Adrenal gland (tissue), 12 donors: ENCODE measurements around the gene TNFAIP8L1. TPM values are rescaled to one million over a fixed set of nuclear protein-coding genes. Genes with fewer than 3 reads are reported as not detected.

ENCODE experiments used
- DNase-seq, 7 donors: peaks; one replicate each; pipeline ENCODE4 v3.0.0-alpha.2; 2019 to 2020
- H3K27ac ChIP-seq, 5 donors: fragments of 200-600 bp; sonication (generic) in 4 of 5; 1 replicate in 3 of 5; 2 replicates in 2 of 5; pipeline versions ENCODE4 v1.5.1 to v1.8.0; 2016 to 2020; ENCODE audit warnings: mild to moderate bottlenecking in 1 of 5
- H3K27me3 ChIP-seq: fragments of 200-600 bp; 2 replicates; pipeline ENCODE4 v1.8.0; 2021
- H3K36me3 ChIP-seq, 2 donors: fragments of 200-600 bp; replicated peaks in 1 of 2; 1 replicate in 1 of 2; 2 replicates in 1 of 2; pipeline versions ENCODE4 v1.5.1 to v1.8.0; 2018 to 2022
- H3K4me1 ChIP-seq, 2 donors: fragments of 200-600 bp; replicated peaks in 1 of 2; 1 replicate in 1 of 2; 2 replicates in 1 of 2; pipeline versions ENCODE4 v1.5.1 to v1.8.0; 2018 to 2021
- H3K4me3 ChIP-seq, 4 donors: fragments of 200-600 bp; sonication (generic) in 3 of 4; one replicate each; pipeline ENCODE4 v1.5.1; 2016 to 2018
- H3K9me3 ChIP-seq, 3 donors: fragments of 200-600 bp; sonication (generic) in 1 of 3; replicated peaks in 1 of 3; 1 replicate in 2 of 3; 2 replicates in 1 of 3; pipeline versions ENCODE4 v1.5.1 to v1.8.0; 2016 to 2021
- CTCF ChIP-seq, 6 experiments: fragments of 450-650 bp in 4 of 6; fragments of 200-600 bp in 2 of 6; sonication (generic) in 1 of 6; IDR thresholded peaks; 1 replicate in 5 of 6; 2 replicates in 1 of 6; pipeline versions ENCODE4 v1.5.1 to v1.8.0; 2016 to 2021; ENCODE audit warnings: antibody characterized with exemption in 6 of 6, mild to moderate bottlenecking in 2 of 6, moderate library complexity in 1 of 6
- POLR2A ChIP-seq, 2 donors: fragments of 450-650 bp; IDR thresholded peaks; one replicate each; pipeline ENCODE4 v1.6.1; 2017; ENCODE audit warnings: antibody characterized with exemption in 2 of 2, mild to moderate bottlenecking in 2 of 2, moderate library complexity in 1 of 2
- WGBS, 4 donors: extraction: QIAGEN DNeasy Blood & Tissue Kit in 2 of 4; methylation state at CpG; one replicate each; pipeline versions ENCODE4 v1.1.5 to v1.1.7; 2013 to 2017; 5-methylcytosine and 5-hydroxymethylcytosine counted together
- intact Hi-C, 2 donors: fragments of 100-400 bp; cut with DNase I; formaldehyde crosslinking; loops; one replicate each; pipeline versions ENCODE4 v1.14.1 to v1.15.0; 2022 to 2023
- polyA plus RNA-seq, 3 donors: library from polyadenylated mRNA; stranded (reverse); fragments of 200-250 nt in 2 of 3; fragments of 350-450 nt in 1 of 3; fragmentation: Illumina TruSeq in 1 of 3; extraction: RNeasy Lipid Tissue Mini Kit (QIAGEN cat#74804) in 1 of 3; gene quantifications; one replicate each; pipeline ENCODE4 v1.2.3, GENCODE V29; 2013 to 2014
- total RNA-seq, 9 donors: library from RNA; depleted of rRNA in 4 of 9; stranded (reverse); fragments of >200 nt in 4 of 9; fragments of 120-200 nt in 1 of 9; fragmentation: NEBNext Ultra II Directional in 1 of 9; extraction: Animal tissue kit (Norgen Biotek cat#: 25700) in 1 of 9; gene quantifications; one replicate each; pipeline versions ENCODE4 v1.1.0 to v1.2.4, GENCODE V29; 2013 to 2023
- donor health status: healthy with polysubstance abuse.
- donor health status: Bipolar disorder and iron deficiency.
- donor health status: DM: yes; HTN: yes; CAD: no.
- donor health status: DM: no; HTN: no; CAD: no.
- donor health status: DM: no; HTN: no; CAD: no.
- donor health status: DM: yes; HTN: yes; CAD: no.

TNFAIP8L1 gene
- total and polyA plus RNA-seq, 12 donors: 2.6 to 13.8 (median 5.5) TPM

DNA sequence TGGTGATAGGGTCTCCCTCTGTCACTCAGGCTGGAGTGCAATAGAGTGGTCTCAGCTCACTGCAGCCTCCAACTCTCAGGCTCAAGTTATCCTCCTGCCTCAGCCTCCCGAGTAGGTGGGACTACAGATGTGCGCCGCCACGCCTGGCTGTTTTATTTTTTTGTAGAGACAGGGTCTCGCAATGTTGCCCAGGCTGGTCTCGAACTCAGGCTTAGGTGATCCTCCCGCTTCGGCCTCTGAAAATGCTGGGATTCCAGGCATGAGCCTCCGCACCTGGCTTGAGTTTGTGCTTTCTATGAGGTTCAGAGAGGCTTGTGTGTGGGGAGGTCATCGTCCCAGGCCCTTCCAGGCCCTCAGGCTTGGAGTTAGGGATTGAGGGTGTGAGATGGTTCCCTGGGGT is 39.2 kb upstream of the TNFAIP8L1 start:
- Histone ChIP-seq H3K9me3 (no peaks in the 10 kb centered on the region), H3K27ac (no peak overlapping the region), H3K36me3 (no peaks in the 10 kb centered on the region), H3K4me3 (no peak overlapping the region), H3K4me1 (peaks cover 4 to 11% of the 10 kb centered on the region in 2 donors), H3K27me3 (no peaks in the 10 kb centered on the region)
- intact Hi-C loops: no loop called here
- WGBS, 4 donors: 91 to 95% (median 92%) methylated on average over 9 to 10 of the region's 10 CpGs
- TF ChIP-seq POLR2A (IDR thresholded peaks at IDR 0.05): no peak
- no peak for TF ChIP-seq CTCF (IDR thresholded peaks at IDR 0.05)
- DNase-seq: no peak

DNA sequence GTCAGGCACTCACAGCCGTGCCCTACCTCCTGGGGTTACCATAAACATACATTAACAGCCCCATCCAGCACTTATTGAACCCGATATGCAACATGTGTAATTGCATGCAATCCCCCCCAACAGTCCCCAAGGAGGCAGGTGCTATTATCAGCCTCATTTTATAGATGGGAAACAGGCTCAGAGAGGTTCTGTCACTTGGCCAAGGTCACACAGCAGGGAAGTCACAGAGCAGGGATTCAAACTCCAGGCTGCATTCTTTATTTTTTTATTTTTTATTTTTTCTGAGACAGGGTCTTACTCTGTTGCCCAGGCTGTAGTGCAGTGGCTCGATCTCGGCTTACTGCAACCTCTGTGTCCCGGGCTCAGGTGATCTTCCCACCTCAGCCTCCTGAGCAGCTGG is 38.4 kb upstream of the TNFAIP8L1 start:
- intact Hi-C loops: no loop called here
- peaks cover 3 to 9% of the 10 kb centered on the region in 2 donors for H3K4me1 ChIP-seq
- TF ChIP-seq POLR2A (IDR thresholded peaks at IDR 0.05) (no peak), CTCF (IDR thresholded peaks at IDR 0.05) (no peak)
- no peaks in the 10 kb centered on the region for H3K9me3 ChIP-seq
- no peak overlapping the region for H3K27ac ChIP-seq
- H3K4me3 ChIP-seq: no peak overlapping the region
- no peak for DNase-seq
- H3K36me3 ChIP-seq: no peaks in the 10 kb centered on the region
- WGBS, 4 donors: 77 to 89% (median 84%) methylated on average over 4 to 5 of the region's 5 CpGs
- H3K27me3 ChIP-seq: no peaks in the 10 kb centered on the region

DNA sequence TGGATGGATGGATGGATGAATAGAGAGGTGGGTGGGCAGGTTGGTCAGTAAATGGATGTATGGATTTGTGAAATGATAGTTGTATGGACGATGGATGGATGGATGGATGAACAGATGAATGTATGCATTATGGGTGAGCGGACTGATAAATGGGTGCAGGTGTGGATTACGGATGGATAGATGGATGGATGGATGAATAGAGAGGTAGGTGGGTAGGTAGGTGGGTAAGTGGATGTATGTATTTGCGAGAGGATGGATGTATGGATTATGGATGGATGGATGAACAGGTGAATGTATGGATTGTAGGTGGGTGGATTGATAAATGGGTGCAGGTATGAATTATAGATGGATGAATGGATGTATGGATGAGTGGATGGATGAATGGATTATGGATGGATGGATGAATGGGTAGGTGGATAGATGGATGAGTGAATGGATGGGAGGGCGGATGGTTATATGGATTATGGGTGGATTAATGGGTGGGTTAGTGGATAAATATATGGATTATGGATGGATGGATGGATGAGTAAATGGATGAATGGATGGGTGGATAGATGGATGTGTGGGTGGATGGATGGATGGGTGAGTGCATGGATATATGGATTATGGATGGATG is 37.0 kb upstream of the TNFAIP8L1 start:
- Histone ChIP-seq H3K27ac (no peak overlapping the region), H3K36me3 (no peaks in the 10 kb centered on the region), H3K9me3 (no peaks in the 10 kb centered on the region), H3K4me1 (peaks cover 4 to 7% of the 10 kb centered on the region in 2 donors), H3K4me3 (no peak overlapping the region), H3K27me3 (no peaks in the 10 kb centered on the region)
- WGBS, 4 donors: 87 to 92% (median 89%) methylated on average over 5 of the region's 5 CpGs
- DNase-seq: no peak
- intact Hi-C loops: no loop called here
- TF ChIP-seq CTCF (IDR thresholded peaks at IDR 0.05): no peak
- no peak for TF ChIP-seq POLR2A (IDR thresholded peaks at IDR 0.05)

DNA sequence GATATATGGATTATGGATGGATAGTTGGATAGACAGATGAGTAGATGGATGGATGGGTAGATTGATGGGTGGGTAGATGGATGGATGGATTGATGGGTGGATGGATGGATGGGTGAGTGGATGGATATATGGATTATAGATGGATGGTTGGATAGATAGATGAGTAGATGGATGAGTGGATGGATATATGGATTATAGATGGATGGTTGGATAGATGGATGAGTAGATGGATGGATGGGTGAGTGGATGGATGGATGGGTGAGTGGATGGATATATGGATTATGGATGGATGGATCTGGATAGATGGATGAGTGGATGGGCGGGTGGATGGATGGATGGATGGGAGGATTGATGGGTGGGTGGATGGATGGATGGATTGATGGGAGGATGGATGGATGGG is 36.4 kb upstream of the TNFAIP8L1 start:
- no peak for DNase-seq
- H3K27me3 ChIP-seq: no peaks in the 10 kb centered on the region
- intact Hi-C loops: no loop called here
- no peak for TF ChIP-seq CTCF (IDR thresholded peaks at IDR 0.05)
- TF ChIP-seq POLR2A (IDR thresholded peaks at IDR 0.05): no peak
- WGBS, 4 donors: 84 to 97% (median 86%) methylated on average over 1 of the region's 1 CpG
- H3K9me3 ChIP-seq: no peaks in the 10 kb centered on the region
- peaks cover 4 to 6% of the 10 kb centered on the region in 2 donors for H3K4me1 ChIP-seq
- no peak overlapping the region for H3K4me3 ChIP-seq
- H3K36me3 ChIP-seq: no peaks in the 10 kb centered on the region
- no peak overlapping the region for H3K27ac ChIP-seq
